ENCODE data around the gene IFT52.

IFT52 gene

DNA sequence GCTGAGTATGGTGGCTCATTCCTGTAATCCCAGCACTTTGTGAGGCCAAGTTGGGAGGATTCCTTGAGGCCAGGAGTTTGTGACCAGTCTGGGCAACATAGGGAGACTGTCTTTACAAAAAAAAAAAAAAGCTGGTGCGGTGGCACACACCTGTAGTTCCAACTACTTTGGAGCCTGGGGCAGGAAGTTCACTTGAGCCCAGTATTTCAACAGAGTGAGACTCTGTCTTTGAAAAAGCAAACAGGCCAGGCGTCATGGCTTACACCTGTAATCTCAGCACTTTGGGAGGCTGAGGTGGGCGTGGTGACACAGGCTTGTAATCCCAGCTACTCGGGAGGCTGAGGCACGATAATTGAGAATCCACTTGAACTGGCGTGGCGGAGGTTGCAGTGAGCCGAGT lies 104.8 kb downstream of the IFT52 start:
- no peaks in the 10 kb centered on the region for H3K9me3 Mint-ChIP-seq
- TF ChIP-seq, protein P1, sequence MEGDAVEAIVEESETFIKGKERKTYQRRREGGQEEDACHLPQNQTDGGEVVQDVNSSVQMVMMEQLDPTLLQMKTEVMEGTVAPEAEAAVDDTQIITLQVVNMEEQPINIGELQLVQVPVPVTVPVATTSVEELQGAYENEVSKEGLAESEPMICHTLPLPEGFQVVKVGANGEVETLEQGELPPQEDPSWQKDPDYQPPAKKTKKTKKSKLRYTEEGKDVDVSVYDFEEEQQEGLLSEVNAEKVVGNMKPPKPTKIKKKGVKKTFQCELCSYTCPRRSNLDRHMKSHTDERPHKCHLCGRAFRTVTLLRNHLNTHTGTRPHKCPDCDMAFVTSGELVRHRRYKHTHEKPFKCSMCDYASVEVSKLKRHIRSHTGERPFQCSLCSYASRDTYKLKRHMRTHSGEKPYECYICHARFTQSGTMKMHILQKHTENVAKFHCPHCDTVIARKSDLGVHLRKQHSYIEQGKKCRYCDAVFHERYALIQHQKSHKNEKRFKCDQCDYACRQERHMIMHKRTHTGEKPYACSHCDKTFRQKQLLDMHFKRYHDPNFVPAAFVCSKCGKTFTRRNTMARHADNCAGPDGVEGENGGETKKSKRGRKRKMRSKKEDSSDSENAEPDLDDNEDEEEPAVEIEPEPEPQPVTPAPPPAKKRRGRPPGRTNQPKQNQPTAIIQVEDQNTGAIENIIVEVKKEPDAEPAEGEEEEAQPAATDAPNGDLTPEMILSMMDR (IDR thresholded peaks at IDR 0.05; ENCODE audit: unreplicated experiment in 3 of 3) = no peak
- H3K36me3 Mint-ChIP-seq (ENCODE audit: low read depth) = peaks cover 13% of the 10 kb centered on the region
- H3K4me3 Mint-ChIP-seq = no peak overlapping the region
- no peaks in the 10 kb centered on the region for H3K4me1 Mint-ChIP-seq
- H3K27me3 Mint-ChIP-seq (ENCODE audit: low read depth) = no peaks in the 10 kb centered on the region
- no peak overlapping the region for H3K27ac Mint-ChIP-seq
